Psoas muscle (tissue), 8 donors: ENCODE data around the gene ACVR2A. TPM values are rescaled to one million over a fixed set of nuclear protein-coding genes. Genes with fewer than 3 reads are reported as not detected.

Experiments used
- ATAC-seq, 4 donors: fragments of 200-7000 bp; cut with Tn5 transposase; one replicate each; pipeline ENCODE4 v1.9.1; 2020; ENCODE audit warnings: moderate library complexity in 3 of 4, mild to moderate bottlenecking in 2 of 4
- DNase-seq, 2 donors: peaks; one replicate each; pipeline ENCODE4 v3.0.0-alpha.2; 2020
- H3K27ac ChIP-seq: fragments of 200-600 bp; one replicate; pipeline ENCODE4 v1.8.0; 2022
- H3K27me3 ChIP-seq, 3 donors: fragments of 200-600 bp in 1 of 3; one replicate each; pipeline versions ENCODE4 v1.6.1 to v1.8.0; 2013 to 2022; ENCODE audit warnings: low read length in 2 of 3, mild to moderate bottlenecking in 2 of 3, moderate library complexity in 1 of 3; ENCODE audit not compliant: insufficient read depth in 3 of 3
- H3K36me3 ChIP-seq, 2 donors: fragments of 200-600 bp in 1 of 2; one replicate each; pipeline versions ENCODE4 v1.6.1 to v1.8.0; 2013 to 2022; ENCODE audit warnings: low read depth in 1 of 2, mild to moderate bottlenecking in 1 of 2, moderate library complexity in 1 of 2; ENCODE audit not compliant: insufficient read depth in 1 of 2
- H3K4me1 ChIP-seq: fragments of 200-600 bp; one replicate; pipeline ENCODE4 v1.8.0; 2022
- H3K4me3 ChIP-seq: fragments of 200-600 bp; one replicate; pipeline ENCODE4 v1.8.0; 2022; ENCODE audit warnings: mild to moderate bottlenecking
- H3K9me3 ChIP-seq: fragments of 200-600 bp; one replicate; pipeline ENCODE4 v1.8.0; 2022
- WGBS, 3 donors: extraction: QIAGEN DNeasy Blood & Tissue Kit; methylation state at CpG; one replicate each; pipeline versions ENCODE4 v1.1.6 to v1.1.7; 2013; 5-methylcytosine and 5-hydroxymethylcytosine counted together
- intact Hi-C, 2 donors: fragments of 100-400 bp; cut with DNase I; formaldehyde crosslinking; loops; one replicate each; pipeline versions ENCODE4 v1.11.0 to v1.14.2; 2022
- long read RNA-seq, 2 donors: library from polyadenylated mRNA; unstranded; transcript quantifications; one replicate each; pipeline ENCODE4 v2.0.0, GENCODE V29; 2021
- polyA plus RNA-seq, 3 donors: library from polyadenylated mRNA; stranded (reverse); fragments of 200-250 nt; gene quantifications; one replicate each; pipeline ENCODE4 v1.2.3, GENCODE V29; 2013
- total RNA-seq, 4 donors: library from RNA; stranded (reverse); fragmentation: NEBNext Ultra II Directional in 2 of 4; extraction: Animal tissue kit (Norgen Biotek cat#: 25700) in 2 of 4; gene quantifications; one replicate each; pipeline versions ENCODE4 v1.2.1 to v1.2.4, GENCODE V29; 2021 to 2023
- TF ChIP-seq, protein P1 (sequence below): fragments of 200-600 bp; IDR thresholded peaks from one replicate; pipeline ENCODE4 v1.8.0; 2022; ENCODE audit warnings: antibody characterized with exemption
- donor health status: healthy with polysubstance abuse.
- donor health status: DM: no; HTN: no; CAD: no; lungs with moderate emphysema.
- donor health status: Bipolar disorder and iron deficiency.
- donor health status: healthy.
- donor health status: DM: yes; HTN: yes; CAD: no.
- donor health status: DM: no; HTN: no; CAD: no.
- donor health status: DM: no; HTN: no; CAD: no.
- donor health status: DM: yes; HTN: yes; CAD: no.

Gene ACVR2A
- total RNA-seq (10 to 100 TPM in 2 of 4 donors, 1 to 10 TPM in 2; 8.3 to 12.3 (median 10.5) TPM), polyA plus RNA-seq (1 to 10 TPM; 3.0 to 5.1 (median 4.5) TPM)
- long read RNA-seq, donor 1: 0 reads
- long read RNA-seq, donor 2, full-length matches to known transcripts: 3 of 6 reads
- long read RNA-seq, donor 2, partial matches to known transcripts: 1 of 6 reads
- long read RNA-seq, donor 2, other reads (novel, unspliced or antisense): 2 of 6 reads

DNA sequence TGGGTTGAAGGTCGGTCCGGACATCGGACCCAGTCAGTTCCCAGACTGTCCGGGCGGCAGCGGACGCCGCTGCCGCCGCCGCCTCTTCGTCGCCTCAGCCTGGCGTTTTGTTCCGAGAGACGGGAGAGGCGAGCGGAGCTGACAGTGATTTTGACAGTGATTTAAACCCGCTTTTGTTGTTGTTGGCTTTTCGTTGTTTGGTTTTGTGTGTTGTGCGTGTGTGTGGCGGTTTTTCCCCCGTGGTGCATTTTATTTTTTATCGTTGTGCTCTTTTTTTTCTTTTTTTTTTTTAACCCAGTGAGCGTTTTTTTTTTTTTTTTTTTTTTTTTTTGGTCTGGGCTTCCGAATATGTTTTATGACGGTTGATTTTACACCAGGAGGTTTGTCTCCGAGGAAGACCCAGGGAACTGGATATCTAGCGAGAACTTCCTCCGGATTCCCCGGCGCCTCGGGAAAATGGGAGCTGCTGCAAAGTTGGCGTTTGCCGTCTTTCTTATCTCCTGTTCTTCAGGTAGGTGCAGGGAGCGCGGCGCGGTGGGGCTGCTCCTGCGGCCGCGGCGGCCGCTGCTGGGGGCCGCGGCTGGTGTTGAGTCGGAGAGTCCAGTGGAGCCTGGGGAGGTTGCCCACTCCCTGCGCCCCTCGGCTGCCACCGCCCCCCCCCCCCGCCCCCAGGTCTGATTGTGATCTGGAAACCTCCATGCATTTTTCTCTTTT, at the start of gene ACVR2A:
Gene ACVR2A, plus strand, starts transcription at position 333 of the 714 bp plus-strand sequence. Its CDS starts 124 bp downstream, at position 457.
- intact Hi-C loops: loop anchor here (5.0 to 10.0 kb wide), 4 partner anchors 37 to 293 kb away; no protein-coding TSS in a partner anchor
- Histone ChIP-seq H3K27ac (peak within 1 kb of the TSS; percentile 99), H3K36me3 (no peaks in the 10 kb centered on the region), H3K4me1 (peaks cover 27% of the 10 kb centered on the region), H3K4me3 (peak within 1 kb of the TSS; percentile 93), H3K27me3 (no peaks in the 10 kb centered on the region), H3K9me3 (no peaks in the 10 kb centered on the region)
- TF ChIP-seq, protein P1, sequence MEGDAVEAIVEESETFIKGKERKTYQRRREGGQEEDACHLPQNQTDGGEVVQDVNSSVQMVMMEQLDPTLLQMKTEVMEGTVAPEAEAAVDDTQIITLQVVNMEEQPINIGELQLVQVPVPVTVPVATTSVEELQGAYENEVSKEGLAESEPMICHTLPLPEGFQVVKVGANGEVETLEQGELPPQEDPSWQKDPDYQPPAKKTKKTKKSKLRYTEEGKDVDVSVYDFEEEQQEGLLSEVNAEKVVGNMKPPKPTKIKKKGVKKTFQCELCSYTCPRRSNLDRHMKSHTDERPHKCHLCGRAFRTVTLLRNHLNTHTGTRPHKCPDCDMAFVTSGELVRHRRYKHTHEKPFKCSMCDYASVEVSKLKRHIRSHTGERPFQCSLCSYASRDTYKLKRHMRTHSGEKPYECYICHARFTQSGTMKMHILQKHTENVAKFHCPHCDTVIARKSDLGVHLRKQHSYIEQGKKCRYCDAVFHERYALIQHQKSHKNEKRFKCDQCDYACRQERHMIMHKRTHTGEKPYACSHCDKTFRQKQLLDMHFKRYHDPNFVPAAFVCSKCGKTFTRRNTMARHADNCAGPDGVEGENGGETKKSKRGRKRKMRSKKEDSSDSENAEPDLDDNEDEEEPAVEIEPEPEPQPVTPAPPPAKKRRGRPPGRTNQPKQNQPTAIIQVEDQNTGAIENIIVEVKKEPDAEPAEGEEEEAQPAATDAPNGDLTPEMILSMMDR: no peak
- peak in 3 of 4 donors; percentile 41 to 55 (median 41) for ATAC-seq
- WGBS, 3 donors: 0% methylated on average over 41 to 51 of the region's 51 CpGs
- DNase-seq: peak; percentile 17 to 68

DNA sequence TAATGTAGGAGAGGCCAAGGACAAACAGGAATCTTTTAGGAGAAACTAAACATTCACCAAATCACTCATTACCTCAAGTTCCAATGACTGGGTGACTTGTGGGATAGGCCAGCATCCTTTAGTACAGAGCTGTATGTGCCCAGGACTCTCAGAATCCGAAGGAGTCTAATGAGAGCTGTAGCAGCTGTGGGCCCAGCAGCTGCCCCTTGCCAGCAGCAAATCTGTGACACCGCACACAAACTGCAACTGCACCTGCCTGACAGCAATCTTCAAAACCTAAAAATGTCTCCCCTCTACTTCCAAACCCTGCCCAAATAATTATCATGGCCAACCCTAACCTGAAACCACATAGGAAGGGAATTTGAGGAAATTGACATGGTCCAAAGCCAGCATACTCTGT, 44.5 kb upstream of the ACVR2A start:
- Histone ChIP-seq H3K4me1 (no peaks in the 10 kb centered on the region), H3K27me3 (no peaks in the 10 kb centered on the region), H3K27ac (no peak overlapping the region), H3K36me3 (no peaks in the 10 kb centered on the region), H3K9me3 (no peaks in the 10 kb centered on the region), H3K4me3 (no peak overlapping the region)
- TF ChIP-seq, protein P1: no peak
- no peak for DNase-seq
- no peak for ATAC-seq
- WGBS, 3 donors: 18 to 77% (median 31%) methylated on average over 2 of the region's 2 CpGs
- intact Hi-C loops: no loop called here

DNA sequence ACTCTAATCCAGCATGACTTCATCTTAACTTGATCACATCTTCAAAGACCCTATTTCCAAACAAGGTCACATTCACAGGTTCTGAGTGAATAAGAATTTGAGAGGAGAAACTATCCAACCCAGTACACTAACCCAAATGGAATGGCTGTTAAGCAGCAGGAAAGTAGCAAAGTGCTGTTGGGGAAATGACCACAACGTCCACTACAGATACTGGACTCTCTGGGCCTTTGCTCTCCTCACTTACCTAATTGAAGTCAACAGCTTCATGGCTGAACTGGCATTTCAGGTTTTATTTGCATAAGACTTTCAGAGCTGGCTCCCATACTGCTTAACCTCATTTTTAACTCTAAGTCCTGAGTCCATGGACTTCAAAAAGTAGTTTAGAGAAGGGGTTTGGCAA, 38.0 kb upstream of the ACVR2A start:
- TF ChIP-seq, protein P1: no peak
- WGBS, 3 donors: 67 to 78% (median 75%) methylated on average over 1 of the region's 1 CpG
- no peak overlapping the region for H3K27ac ChIP-seq
- DNase-seq: no peak
- no peak for ATAC-seq
- intact Hi-C loops: no loop called here
- no peaks in the 10 kb centered on the region for H3K36me3 ChIP-seq
- H3K9me3 ChIP-seq: no peaks in the 10 kb centered on the region
- H3K27me3 ChIP-seq: no peaks in the 10 kb centered on the region
- H3K4me1 ChIP-seq: no peaks in the 10 kb centered on the region
- H3K4me3 ChIP-seq: no peak overlapping the region

DNA sequence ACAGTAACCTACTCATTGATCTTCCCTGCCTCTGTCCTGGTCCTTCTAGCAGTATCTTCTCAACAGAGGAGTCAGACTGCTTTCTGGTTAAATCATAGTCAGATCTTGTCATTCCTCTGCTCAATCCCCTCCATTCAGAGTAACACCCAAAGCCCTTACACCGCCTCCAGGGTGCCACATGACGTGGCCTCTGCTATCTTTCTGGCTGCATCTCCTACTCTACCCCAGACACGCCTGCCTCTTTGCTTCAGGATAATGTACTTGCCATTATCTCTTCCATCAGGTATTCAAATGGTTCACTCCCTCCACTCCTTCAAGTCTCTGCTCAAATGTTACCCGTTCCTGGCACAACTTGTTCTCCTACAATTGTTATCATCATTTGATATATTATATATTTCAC, 36.3 kb upstream of the ACVR2A start:
- no peak overlapping the region for H3K27ac ChIP-seq
- TF ChIP-seq, protein P1: no peak
- H3K4me1 ChIP-seq: no peaks in the 10 kb centered on the region
- no peak overlapping the region for H3K4me3 ChIP-seq
- ATAC-seq (no peak), DNase-seq (no peak)
- WGBS, 3 donors: 70 to 90% (median 72%) methylated on average over 4 of the region's 4 CpGs
- no peaks in the 10 kb centered on the region for H3K36me3 ChIP-seq
- no peaks in the 10 kb centered on the region for H3K9me3 ChIP-seq
- no peaks in the 10 kb centered on the region for H3K27me3 ChIP-seq
- intact Hi-C loops: no loop called here
